ENCODE data around the gene SETD3.

Gene SETD3

DNA sequence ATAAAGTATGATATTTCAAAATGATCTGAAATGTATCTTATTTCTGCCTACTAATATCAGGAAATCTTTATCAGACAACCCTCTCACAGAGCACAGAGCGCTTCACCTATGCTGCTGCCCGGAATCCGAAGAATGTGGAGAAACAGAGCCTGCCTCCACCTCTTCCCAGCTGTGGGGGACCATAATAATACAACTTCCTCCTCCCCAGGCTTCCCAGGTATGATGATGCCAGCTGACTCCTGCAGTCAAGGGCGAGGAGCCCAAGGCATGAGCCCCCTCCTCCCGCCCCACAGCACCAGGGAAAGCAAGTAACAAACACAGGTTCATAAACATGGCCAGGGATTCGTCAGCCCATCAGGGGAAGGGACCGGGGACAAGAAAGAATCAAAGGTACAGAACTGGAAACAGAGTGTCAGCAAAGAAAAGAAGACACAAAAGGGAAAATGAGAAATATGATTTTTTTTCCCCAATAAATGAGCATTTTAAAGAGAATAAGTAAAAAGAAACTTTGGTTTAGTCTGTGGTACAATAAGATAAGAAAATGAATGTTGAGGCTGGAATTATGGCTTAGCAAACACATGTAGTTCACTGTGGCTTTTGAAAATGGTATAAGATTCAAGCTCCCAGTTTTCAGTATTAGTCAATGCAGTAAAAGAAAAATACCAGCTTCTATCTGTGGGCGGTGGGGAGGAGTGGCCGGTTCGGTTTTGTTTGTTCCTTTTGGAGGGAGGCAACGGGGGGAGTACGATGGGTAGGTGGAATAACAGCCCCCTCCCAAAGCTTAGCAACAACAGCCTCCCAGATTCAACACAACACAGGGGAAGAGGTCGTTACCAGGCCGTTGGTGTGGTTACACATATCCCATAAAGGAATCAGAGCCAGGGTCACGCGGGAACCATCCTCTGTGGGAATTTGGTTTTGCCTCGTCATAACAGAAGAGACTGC, 68.3 kb downstream of the SETD3 start:
- H3K27ac ChIP-seq = no peak overlapping the region
- no peak for TF ChIP-seq ZFX (IDR thresholded peaks at IDR 0.05; ENCODE audit: borderline replicate concordance)
- TF ChIP-seq, protein P1, sequence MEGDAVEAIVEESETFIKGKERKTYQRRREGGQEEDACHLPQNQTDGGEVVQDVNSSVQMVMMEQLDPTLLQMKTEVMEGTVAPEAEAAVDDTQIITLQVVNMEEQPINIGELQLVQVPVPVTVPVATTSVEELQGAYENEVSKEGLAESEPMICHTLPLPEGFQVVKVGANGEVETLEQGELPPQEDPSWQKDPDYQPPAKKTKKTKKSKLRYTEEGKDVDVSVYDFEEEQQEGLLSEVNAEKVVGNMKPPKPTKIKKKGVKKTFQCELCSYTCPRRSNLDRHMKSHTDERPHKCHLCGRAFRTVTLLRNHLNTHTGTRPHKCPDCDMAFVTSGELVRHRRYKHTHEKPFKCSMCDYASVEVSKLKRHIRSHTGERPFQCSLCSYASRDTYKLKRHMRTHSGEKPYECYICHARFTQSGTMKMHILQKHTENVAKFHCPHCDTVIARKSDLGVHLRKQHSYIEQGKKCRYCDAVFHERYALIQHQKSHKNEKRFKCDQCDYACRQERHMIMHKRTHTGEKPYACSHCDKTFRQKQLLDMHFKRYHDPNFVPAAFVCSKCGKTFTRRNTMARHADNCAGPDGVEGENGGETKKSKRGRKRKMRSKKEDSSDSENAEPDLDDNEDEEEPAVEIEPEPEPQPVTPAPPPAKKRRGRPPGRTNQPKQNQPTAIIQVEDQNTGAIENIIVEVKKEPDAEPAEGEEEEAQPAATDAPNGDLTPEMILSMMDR (IDR thresholded peaks at IDR 0.05) = no peak

- TF ChIP-seq, protein P1 (IDR thresholded peaks at IDR 0.05) = no peak
- TF ChIP-seq ZFX (IDR thresholded peaks at IDR 0.05; ENCODE audit: borderline replicate concordance) = no peak
- no peak overlapping the region for H3K27ac ChIP-seq
These were observed 70.6 kb downstream of the SETD3 start for GRCh38 chr14:99410019-99410418.

GRCh38 chr14:99408971-99409289, 71.7 kb downstream of the SETD3 start:
- TF ChIP-seq ZFX (IDR thresholded peaks at IDR 0.05; ENCODE audit: borderline replicate concordance) = no peak
- TF ChIP-seq, protein P1 (IDR thresholded peaks at IDR 0.05) = no peak
- H3K27ac ChIP-seq = no peak overlapping the region

DNA sequence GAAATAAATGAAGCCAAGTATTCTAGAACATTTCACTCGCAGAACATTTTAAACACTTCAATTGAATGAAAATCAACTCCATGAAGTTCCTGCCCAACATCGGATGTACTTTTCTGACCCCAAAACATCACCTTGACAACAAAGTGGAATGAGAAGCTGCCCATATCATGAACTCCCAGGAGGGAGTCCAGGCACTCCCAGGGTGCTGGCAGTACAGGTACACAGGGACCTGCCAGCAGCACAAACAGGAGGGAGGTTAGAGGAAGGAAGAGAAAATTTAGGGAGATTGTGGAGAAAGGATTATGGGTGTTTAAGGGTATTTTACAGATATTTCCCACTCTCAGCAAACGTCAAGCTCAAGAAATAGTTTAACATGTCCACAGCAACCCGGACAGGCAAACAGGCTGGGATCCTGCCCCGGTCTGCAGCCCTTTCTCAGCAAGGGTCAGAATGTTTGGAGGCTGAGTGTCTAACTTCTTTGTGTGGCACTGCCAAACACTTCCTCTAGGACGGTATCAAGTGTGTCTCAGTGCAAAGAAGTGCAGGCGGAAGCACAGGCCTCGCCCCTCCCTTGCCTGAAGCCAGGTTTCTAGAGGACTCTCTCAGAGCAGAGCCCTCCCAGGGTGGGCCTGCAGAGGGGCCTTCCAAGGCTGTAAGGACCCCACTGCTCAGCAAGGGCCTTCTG, 72.2 kb downstream of the SETD3 start:
- H3K27ac ChIP-seq = no peak overlapping the region
- TF ChIP-seq, protein P1 (IDR thresholded peaks at IDR 0.05) = no peak
- no peak for TF ChIP-seq ZFX (IDR thresholded peaks at IDR 0.05; ENCODE audit: borderline replicate concordance)

GRCh38 chr14:99407416-99407815, 73.2 kb downstream of the SETD3 start:
- TF ChIP-seq, protein P1 (IDR thresholded peaks at IDR 0.05) = no peak
- TF ChIP-seq ZFX (IDR thresholded peaks at IDR 0.05; ENCODE audit: borderline replicate concordance) = no peak
- H3K27ac ChIP-seq = no peak overlapping the region

- TF ChIP-seq, protein P1 (IDR thresholded peaks at IDR 0.05) = no peak
- TF ChIP-seq ZFX (IDR thresholded peaks at IDR 0.05; ENCODE audit: borderline replicate concordance) = no peak
- H3K27ac ChIP-seq = no peak overlapping the region
These were observed 77.7 kb downstream of the SETD3 start for GRCh38 chr14:99402950-99403349.

GRCh38 chr14:99402285-99402648, 78.4 kb downstream of the SETD3 start:
- no peak overlapping the region for H3K27ac ChIP-seq
- TF ChIP-seq, protein P1 (IDR thresholded peaks at IDR 0.05) = no peak
- TF ChIP-seq ZFX (IDR thresholded peaks at IDR 0.05; ENCODE audit: borderline replicate concordance) = no peak

All from 22Rv1 (cell line).